HG02610 (cell line): ENCODE measurements around the gene HERPUD1.
"Not testable (repeated sequence)": the region's sequence is repeated elsewhere in the genome, so short reads cannot be mapped to it uniquely, and the experiment has no call there.

Source experiments
- ATAC-seq: cut with Tn5 transposase; IDR thresholded peaks from one replicate; pipeline ENCODE4 v1.9.1; 2021; ENCODE audit warnings: mild to moderate bottlenecking, moderate library complexity; ENCODE audit not compliant: unreplicated experiment

Gene HERPUD1, protein sequence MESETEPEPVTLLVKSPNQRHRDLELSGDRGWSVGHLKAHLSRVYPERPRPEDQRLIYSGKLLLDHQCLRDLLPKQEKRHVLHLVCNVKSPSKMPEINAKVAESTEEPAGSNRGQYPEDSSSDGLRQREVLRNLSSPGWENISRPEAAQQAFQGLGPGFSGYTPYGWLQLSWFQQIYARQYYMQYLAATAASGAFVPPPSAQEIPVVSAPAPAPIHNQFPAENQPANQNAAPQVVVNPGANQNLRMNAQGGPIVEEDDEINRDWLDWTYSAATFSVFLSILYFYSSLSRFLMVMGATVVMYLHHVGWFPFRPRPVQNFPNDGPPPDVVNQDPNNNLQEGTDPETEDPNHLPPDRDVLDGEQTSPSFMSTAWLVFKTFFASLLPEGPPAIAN

GRCh38 chr16:56931892-56932720, at the start of gene HERPUD1:
Gene HERPUD1, plus strand, starts transcription at chr16:56932142. Its CDS starts 103 bp downstream, at chr16:56932245.
- peak; percentile 82 for ATAC-seq

DNA sequence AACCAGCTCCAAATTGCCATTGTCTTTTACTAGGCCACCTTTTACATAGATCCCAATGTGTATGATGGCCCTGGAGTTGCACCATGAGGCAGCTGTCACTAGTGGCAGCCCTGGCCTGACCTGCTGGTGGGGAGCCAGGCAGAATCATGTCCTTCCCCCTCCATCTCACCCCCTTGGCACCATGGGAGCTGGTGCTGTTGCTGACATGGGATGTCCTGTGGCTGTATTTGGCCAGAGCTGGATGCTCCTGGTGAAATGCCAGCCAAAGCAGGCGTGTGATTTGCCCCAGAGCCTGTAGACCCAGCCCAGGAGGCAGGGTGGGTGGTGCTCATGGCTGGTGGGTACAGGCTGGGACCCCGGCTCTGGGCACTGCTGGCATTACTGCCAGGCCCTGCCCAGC, 48.4 kb upstream of the HERPUD1 start:
- no peak for ATAC-seq

DNA sequence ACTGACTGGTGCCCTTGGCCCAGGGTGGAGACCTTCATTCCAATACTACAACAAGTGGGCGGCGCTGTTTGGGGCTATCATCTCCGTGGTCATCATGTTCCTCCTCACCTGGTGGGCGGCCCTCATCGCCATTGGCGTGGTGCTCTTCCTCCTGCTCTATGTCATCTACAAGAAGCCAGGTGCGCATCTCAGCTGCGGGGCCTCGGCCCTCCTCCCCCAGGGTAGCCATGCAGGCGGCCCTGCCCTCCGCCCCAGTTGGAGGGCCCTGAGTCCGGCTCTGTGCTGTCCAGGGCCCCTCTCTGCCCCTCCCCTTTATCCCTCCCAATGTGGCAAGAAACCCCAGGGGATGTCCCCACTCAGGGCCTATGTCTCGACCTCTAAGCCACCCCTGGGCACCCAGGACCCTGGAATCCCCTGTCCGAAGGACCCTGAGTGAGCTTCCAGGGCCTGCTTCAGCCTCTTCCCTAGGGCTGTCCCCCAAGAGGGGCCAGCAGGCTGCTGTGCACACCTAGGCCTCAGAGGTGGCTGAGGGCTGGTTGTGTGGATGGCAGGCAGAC, 47.8 kb upstream of the HERPUD1 start:
- no peak for ATAC-seq

GRCh38 chr16:56884929-56885328, 47.0 kb upstream of the HERPUD1 start:
- ATAC-seq: not testable (repeated sequence)

DNA sequence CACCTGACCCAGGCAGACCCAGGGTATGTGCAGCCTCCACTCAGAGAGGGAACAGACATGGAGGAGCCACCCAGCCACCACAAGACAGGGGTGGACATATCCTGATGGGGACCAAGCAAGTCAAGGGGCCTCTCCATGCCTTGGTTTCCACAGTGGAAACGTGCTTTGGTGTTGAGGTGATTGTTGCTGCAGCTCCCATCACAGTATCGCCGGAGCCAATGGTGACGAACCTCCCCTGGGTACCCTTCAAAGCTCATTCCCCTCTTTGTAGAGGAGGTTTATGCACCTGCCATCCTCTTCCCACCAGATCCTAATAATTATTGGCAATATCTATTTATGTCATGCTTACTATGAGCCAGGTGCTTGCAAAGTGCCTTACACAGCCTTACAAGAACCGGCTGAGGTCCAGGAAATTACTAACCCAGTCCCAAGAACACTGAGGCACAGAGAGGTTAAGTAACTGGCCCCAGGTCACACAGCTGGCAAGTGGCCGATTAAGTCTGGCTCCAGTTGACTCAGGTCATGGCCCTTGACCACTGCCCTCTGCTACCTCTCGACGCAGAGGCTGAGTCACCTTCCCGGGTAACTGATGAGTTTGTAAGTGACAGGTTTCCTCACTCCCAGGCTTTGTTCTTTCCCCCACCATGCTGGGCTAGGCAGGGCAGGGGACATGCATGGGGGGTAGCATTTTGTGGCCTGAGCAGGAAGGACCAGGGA, 46.3 kb upstream of the HERPUD1 start:
- ATAC-seq: no peak

DNA sequence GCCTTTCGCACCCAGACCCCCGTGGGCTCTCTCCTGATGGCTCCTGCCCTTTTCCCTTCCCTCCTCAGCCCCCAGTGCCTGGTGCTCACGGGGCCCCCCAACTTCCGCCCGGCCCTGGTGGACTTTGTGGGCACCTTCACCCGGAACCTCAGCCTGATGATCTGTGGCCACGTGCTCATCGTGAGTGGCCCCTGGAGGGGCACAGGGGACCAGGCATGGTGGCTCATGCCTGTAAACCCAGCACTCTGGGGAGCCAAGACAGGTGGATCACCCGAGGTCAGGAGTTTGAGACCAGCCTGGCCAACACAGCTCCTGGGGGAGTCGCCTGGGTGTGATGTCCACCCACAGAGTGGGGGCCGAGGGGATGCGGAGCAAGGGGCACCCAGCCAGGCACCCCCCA, 45.6 kb upstream of the HERPUD1 start:
- ATAC-seq: no peak

GRCh38 chr16:56886826-56887225, 45.1 kb upstream of the HERPUD1 start:
- no peak for ATAC-seq

- ATAC-seq: peak; percentile 71
Measured at GRCh38 chr16:56888806-56889205, 43.1 kb upstream of the HERPUD1 start.

DNA sequence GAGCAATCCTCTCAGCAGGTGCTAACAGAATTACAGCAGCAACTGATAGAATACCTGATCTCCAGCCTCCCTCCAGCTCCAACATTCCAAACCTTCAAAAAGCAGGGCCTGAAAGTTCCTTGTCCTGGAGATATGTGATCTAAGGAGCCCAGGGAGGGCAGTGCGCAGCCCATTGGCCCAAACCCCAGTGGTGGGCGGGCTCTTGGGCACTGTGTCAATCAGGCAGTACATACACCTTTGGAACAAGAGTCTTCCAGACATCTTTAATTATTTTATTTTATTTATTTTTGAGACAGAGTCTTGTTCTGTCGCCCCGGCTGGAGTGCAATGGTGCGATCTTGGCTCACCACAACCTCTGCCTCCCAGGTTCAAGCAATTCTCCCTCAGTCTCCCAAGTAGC, 42.7 kb upstream of the HERPUD1 start:
- peak; percentile 23 for ATAC-seq

GRCh38 chr16:56891685-56892084, 40.3 kb upstream of the HERPUD1 start:
- ATAC-seq: no peak

DNA sequence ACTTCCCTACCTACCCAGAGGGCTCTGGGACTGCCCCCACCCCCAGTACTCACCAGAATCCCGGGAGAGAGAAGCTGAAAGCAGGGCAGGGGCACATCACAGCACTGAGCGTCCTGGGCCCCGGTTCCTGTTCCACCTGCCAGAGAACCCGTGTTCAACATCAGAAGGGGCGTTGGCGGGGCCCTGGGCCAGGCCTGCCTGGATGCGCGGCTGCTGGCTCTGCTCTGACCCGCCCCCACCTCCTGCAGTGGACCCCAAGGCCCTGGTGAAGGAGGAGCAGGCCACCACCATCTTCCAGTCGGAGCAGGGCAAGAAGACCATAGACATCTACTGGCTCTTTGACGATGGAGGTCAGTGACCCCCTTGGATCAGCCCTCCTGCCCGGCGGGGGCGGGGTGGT, 39.2 kb upstream of the HERPUD1 start:
- no peak for ATAC-seq

GRCh38 chr16:56894331-56894917, 37.5 kb upstream of the HERPUD1 start:
- no peak for ATAC-seq

DNA sequence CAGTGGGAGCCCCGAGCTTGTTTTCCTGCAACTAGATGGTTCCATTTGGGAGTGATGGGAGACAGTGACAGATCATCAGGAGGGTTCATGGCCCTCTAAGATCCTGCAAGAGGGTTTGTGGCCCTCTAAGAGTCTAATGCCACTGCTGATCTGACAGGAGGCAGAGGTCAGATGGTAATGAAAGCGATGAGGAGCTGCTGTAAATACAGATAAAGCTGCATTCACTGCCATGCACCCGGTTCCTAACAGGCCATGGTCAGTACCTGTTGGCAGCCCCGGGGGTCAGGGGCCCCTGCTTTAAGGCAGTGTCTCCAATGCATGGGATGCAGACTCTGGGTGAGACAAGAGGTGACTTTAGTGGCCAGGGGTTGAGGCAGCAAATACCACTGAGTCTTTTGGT, 36.1 kb upstream of the HERPUD1 start:
- ATAC-seq: no peak

DNA sequence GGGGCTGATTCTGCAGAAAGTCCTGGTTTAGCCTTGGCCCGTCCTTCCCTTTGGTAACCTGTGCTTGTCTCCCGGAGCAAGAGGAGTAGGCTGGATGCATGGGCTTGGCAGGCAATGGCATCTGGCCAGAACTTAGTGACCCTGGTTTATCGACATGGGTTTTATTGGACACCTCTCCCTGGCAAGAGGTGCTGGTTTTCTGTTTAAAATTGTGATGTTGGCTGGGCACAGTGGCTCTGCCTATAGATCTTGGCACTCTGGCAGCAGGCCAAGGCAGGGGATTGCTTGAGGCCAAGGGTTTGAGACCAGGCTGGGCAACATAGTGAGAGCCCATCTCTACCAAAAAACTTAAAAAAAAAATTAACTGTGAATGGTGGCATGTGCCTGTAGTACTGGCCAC, 35.7 kb upstream of the HERPUD1 start:
- no peak for ATAC-seq

- no peak for ATAC-seq
Measured at GRCh38 chr16:56897026-56897799, 34.7 kb upstream of the HERPUD1 start.

- peak; percentile 55 for ATAC-seq
Measured at GRCh38 chr16:56898847-56899246, 33.1 kb upstream of the HERPUD1 start.

GRCh38 chr16:56903866-56904265, 28.1 kb upstream of the HERPUD1 start:
- no peak for ATAC-seq

DNA sequence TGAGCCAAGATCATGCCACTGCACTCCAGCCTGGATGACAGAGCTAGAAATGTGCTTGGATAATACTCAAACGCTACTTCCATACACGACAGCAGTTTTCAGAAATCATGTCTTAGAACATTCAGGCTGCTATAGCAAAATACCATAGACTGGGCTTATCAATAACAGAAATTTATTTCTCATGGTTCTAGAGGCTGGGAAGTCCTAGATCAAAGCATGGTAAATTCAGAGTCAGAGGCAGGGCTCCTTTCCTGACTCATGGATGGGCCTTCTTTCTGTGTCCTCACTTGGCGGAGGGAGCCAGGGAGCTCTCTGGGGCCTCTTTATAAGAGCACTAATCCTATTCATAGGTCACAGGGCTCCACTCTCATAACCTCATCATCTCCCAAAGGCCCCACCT, 24.5 kb upstream of the HERPUD1 start:
- ATAC-seq: no peak

DNA sequence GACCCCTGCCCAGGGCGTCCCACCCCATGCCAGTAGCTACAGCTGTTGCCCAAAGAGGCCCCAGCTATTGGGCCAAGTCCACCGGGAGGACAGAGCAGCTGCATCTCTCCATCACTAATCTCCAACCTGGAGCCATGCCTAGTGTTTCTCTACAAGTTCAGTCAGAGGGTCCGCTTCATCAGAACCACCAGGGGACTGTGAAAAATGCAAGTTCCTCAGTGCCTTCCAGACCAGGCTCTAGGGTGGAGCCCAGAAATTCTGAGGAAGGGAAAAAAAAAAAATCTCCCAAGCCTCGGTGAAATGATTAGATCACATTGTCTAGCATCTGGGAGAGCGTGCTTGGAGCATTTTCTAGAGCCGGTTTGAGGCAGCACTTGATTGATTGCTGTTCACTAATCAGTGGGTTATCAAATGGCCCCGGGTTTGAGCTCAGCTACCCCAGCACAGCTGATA, 22.4 kb upstream of the HERPUD1 start:
- ATAC-seq: no peak

- ATAC-seq: no peak
Measured at GRCh38 chr16:56910112-56910511, 21.8 kb upstream of the HERPUD1 start.
